Thymus (tissue), 11 donors: Measurements from ENCODE around the gene PANK2. TPM values are rescaled to one million over a fixed set of nuclear protein-coding genes. Genes with fewer than 3 reads are reported as not detected.

Source experiments
- DNase-seq, 9 donors: peaks; one replicate each; pipeline ENCODE4 v3.0.0-alpha.2; 2013; ENCODE audit warnings: low spot score in 9 of 9, low read depth in 6 of 9, missing footprints in 1 of 9
- H3K27ac ChIP-seq, 2 donors: one replicate each; pipeline ENCODE4 v1.5.1; 2013; ENCODE audit warnings: control low read depth in 1 of 2, low read depth in 1 of 2, low read length in 1 of 2, mild to moderate bottlenecking in 1 of 2, moderate library complexity in 1 of 2
- H3K27me3 ChIP-seq, 2 donors: one replicate each; pipeline ENCODE4 v1.5.1; 2013; ENCODE audit warnings: low read length in 1 of 2; ENCODE audit not compliant: control insufficient read depth in 2 of 2, insufficient read depth in 1 of 2
- H3K36me3 ChIP-seq, 2 donors: one replicate each; pipeline ENCODE4 v1.5.1; 2013; ENCODE audit warnings: low read length in 1 of 2, mild to moderate bottlenecking in 1 of 2, moderate library complexity in 1 of 2; ENCODE audit not compliant: control insufficient read depth in 2 of 2, insufficient read depth in 2 of 2
- H3K4me1 ChIP-seq, 2 donors: one replicate each; pipeline ENCODE4 v1.5.1; 2013; ENCODE audit warnings: low read length in 2 of 2; ENCODE audit not compliant: control insufficient read depth in 2 of 2, insufficient read depth in 2 of 2
- H3K4me3 ChIP-seq, 2 donors: one replicate each; pipeline ENCODE4 v1.5.1; 2013; ENCODE audit warnings: low read length in 2 of 2, control low read depth in 1 of 2, mild to moderate bottlenecking in 1 of 2
- H3K9me3 ChIP-seq, 2 donors: one replicate each; pipeline ENCODE4 v1.5.1; 2013; ENCODE audit warnings: low read length in 1 of 2, mild to moderate bottlenecking in 1 of 2; ENCODE audit not compliant: control insufficient read depth in 2 of 2, insufficient read depth in 1 of 2
- WGBS: extraction: QIAGEN DNeasy Blood & Tissue Kit; methylation state at CpG from one replicate; pipeline ENCODE4 v1.1.7; 2013; 5-methylcytosine and 5-hydroxymethylcytosine counted together
- polyA plus RNA-seq: library from polyadenylated mRNA; stranded (reverse); fragments of 200-250 nt; gene quantifications from one replicate; pipeline ENCODE4 v1.2.3, GENCODE V29; 2013
- total RNA-seq: library from RNA; stranded (reverse); fragments of 120-200 nt; gene quantifications from one replicate; pipeline ENCODE4 v1.2.4, GENCODE V29; 2013
- donor health status: healthy.

PANK2 gene
- total and polyA plus RNA-seq, 2 donors, result 36.9 to 40.6 TPM

DNA sequence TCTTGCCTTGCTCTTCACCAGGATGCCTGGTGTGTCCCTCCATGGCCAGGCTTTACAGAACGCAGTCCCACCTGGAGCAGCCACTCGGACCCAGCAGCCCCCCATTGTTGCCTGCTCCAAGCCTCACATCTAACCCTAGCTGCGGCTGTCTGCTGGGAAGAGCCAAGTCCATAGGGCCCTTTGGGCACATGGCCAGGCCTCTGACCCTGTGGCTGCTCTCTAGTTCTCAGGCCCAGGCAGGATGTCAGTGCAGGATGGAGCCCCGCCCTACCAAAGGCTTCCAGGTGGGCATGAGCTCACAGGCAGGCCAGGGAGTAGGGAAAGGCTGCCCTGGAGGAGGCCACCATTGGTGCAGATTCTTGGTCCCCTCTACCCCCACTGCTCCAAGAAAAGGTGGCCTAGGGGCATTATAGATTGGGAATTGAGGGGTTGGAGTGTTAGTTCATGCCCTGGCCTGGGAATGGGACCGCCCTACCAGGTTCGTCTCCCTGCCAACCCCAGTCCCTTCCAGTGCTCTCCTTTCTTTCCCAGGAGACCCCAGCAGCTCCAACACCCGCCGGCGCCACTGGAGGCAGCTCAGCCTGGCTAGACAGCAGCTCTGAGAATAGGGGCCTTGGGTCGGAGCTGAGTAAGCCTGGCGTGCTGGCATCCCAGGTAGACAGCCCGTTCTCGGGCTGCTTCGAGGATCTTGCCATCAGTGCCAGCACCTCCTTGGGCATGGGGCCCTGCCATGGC is 23.9 kb upstream of the PANK2 start:
- H3K27me3 ChIP-seq, result no peaks in the 10 kb centered on the region
- peaks cover 0 to 4% of the 10 kb centered on the region in 2 donors for H3K9me3 ChIP-seq
- peaks cover 76% of the 10 kb centered on the region in 2 donors for H3K36me3 ChIP-seq
- H3K27ac ChIP-seq, result no peak overlapping the region
- H3K4me3 ChIP-seq, result no peak overlapping the region
- no peaks in the 10 kb centered on the region for H3K4me1 ChIP-seq
- WGBS, result 98% methylated on average over 14 of the region's 14 CpGs
- no peak for DNase-seq

DNA sequence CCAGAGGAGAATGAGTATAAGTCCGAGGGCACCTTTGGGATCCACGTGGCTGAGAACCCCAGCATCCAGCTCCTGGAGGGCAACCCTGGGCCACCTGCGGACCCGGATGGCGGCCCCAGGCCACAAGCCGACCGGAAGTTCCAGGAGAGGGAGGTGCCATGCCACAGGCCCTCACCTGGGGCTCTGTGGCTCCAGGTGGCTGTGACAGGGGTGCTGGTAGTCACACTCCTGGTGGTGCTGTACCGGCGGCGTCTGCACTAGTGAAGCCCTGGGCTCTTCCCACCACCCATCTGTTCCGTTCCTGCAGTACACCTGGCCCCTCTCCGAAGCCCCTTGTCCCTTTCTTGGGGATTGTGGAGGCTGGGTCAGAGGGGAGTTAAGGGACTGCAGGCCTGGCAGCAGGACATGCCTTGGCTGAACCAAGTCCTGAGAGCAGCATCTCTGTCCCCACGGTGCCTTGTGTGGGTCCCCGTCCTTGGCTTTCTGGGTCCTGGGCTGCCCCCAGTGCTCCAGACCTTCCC is 23.2 kb upstream of the PANK2 start:
- Histone ChIP-seq H3K27ac (no peak overlapping the region), H3K36me3 (peaks cover 75 to 76% of the 10 kb centered on the region in 2 donors), H3K4me1 (no peaks in the 10 kb centered on the region), H3K9me3 (peaks cover 0 to 4% of the 10 kb centered on the region in 2 donors), H3K27me3 (no peaks in the 10 kb centered on the region), H3K4me3 (no peak overlapping the region)
- 96% methylated on average over 14 of the region's 14 CpGs for WGBS
- DNase-seq, result no peak

DNA sequence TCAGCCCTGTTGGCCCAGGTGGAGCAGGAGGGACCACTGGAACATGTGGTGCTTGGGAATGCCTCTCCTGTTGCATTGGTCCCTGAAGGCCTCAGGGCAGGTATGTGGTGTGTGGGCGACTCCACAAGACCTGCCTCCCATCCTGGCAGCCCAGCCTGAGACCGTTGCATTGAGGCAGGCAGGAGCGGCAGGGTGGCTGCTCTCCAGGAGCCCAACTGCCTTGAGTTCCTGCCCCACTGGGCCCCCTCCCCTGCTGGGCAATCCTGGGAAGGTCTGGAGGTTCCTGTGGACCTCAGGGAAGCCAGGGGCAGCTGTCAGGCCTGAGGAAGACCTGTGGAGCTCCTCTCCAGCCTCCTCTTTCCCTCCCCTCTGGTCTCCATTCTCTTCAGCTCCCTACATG is 22.7 kb upstream of the PANK2 start:
- 97% methylated on average over 3 of the region's 3 CpGs for WGBS
- Histone ChIP-seq H3K4me3 (no peak overlapping the region), H3K27me3 (no peaks in the 10 kb centered on the region), H3K27ac (no peak overlapping the region), H3K4me1 (no peaks in the 10 kb centered on the region), H3K9me3 (peaks cover 0 to 4% of the 10 kb centered on the region in 2 donors), H3K36me3 (peaks cover 74 to 76% of the 10 kb centered on the region in 2 donors)
- no peak for DNase-seq

GRCh38 chr20:3867802-3868201 is 21.4 kb upstream of the PANK2 start:
- H3K4me1 ChIP-seq, result no peaks in the 10 kb centered on the region
- H3K9me3 ChIP-seq, result no peaks in the 10 kb centered on the region
- no peaks in the 10 kb centered on the region for H3K27me3 ChIP-seq
- DNase-seq, result no peak
- H3K4me3 ChIP-seq, result no peak overlapping the region
- 90% methylated on average over 2 of the region's 2 CpGs for WGBS
- peaks cover 67 to 69% of the 10 kb centered on the region in 2 donors for H3K36me3 ChIP-seq
- no peak overlapping the region for H3K27ac ChIP-seq

GRCh38 chr20:3869839-3870634 is 19.1 kb upstream of the PANK2 start:
- WGBS, result 98% methylated on average over 10 of the region's 10 CpGs
- DNase-seq, result no peak
- H3K36me3 ChIP-seq, result peaks cover 58 to 64% of the 10 kb centered on the region in 2 donors
- H3K27me3 ChIP-seq, result no peaks in the 10 kb centered on the region
- no peaks in the 10 kb centered on the region for H3K4me1 ChIP-seq
- H3K9me3 ChIP-seq, result no peaks in the 10 kb centered on the region
- H3K4me3 ChIP-seq, result no peak overlapping the region
- H3K27ac ChIP-seq, result no peak overlapping the region

DNA sequence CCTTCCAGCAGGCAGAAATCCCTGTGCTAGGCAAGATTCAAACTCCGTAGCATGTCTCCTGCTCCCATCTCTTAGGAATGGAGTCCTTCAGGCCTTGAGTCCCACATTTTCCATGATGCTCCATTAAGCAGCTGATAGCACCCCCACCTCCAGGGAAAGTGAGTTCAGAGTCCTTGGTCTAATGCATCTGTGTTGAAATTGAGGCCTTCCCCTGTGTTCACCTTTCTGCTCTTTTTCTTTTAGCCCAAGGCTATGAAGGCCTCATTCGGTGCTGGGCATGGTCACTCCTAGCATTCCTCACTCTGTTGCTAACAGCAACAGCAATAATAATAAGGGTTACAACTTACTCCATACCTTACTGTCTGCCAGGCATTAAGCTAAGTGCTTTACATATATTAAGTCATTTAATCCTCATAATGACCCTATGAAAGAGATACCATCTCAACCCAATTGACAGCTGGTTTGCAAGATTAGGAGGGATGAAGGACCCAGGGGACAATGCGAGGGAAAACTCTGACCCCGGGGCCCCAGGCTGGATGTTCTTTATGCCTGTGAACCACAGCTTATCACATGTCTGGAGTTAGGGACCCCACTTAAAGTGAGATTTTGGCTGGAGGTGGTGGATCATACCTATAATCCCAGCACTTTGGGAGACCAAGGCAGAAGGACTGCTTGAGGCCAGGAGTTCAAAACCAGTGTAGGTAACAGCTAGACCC is 17.5 kb upstream of the PANK2 start:
- peaks cover 42 to 54% of the 10 kb centered on the region in 2 donors for H3K36me3 ChIP-seq

GRCh38 chr20:3873507-3873906 is 15.7 kb upstream of the PANK2 start:
- Histone ChIP-seq H3K9me3 (no peaks in the 10 kb centered on the region), H3K4me1 (peaks cover 0 to 2% of the 10 kb centered on the region in 2 donors), H3K27me3 (no peaks in the 10 kb centered on the region), H3K36me3 (peaks cover 27 to 41% of the 10 kb centered on the region in 2 donors), H3K27ac (no peak overlapping the region), H3K4me3 (no peak overlapping the region)
- 100% methylated on average over 5 of the region's 5 CpGs for WGBS
- DNase-seq, result no peak

More for the DNA sequence above, 17.5 kb upstream of the PANK2 start:
- H3K27ac ChIP-seq, result no peak overlapping the region
- DNase-seq, result no peak
- H3K27me3 ChIP-seq, result no peaks in the 10 kb centered on the region
- no peak overlapping the region for H3K4me3 ChIP-seq
- H3K4me1 ChIP-seq, result peaks cover 0 to 2% of the 10 kb centered on the region in 2 donors
- no peaks in the 10 kb centered on the region for H3K9me3 ChIP-seq
- 97% methylated on average over 4 of the region's 4 CpGs for WGBS

GRCh38 chr20:3874194-3874844 is 14.9 kb upstream of the PANK2 start:
- DNase-seq, result no peak
- 77% methylated on average over 3 of the region's 3 CpGs for WGBS
- Histone ChIP-seq H3K36me3 (peaks cover 27 to 41% of the 10 kb centered on the region in 2 donors), H3K27me3 (no peaks in the 10 kb centered on the region), H3K4me3 (no peak overlapping the region), H3K27ac (no peak overlapping the region), H3K9me3 (no peaks in the 10 kb centered on the region), H3K4me1 (peaks cover 0 to 2% of the 10 kb centered on the region in 2 donors)
